Upper lobe of left lung (tissue), 4 donors: ENCODE results near the gene PGM1.

Experiments
- CTCF ChIP-seq, 6 experiments: fragments of 450-650 bp in 4 of 6; fragments of 200-600 bp in 2 of 6; sonication (generic) in 2 of 6; IDR thresholded peaks; one replicate each; pipeline ENCODE4 v1.5.1; 2016 to 2019; ENCODE audit warnings: antibody characterized with exemption in 6 of 6
- POLR2A ChIP-seq, 4 donors: fragments of 450-650 bp; IDR thresholded peaks; one replicate each; pipeline ENCODE4 v1.5.1; 2016 to 2017; ENCODE audit warnings: antibody characterized with exemption in 4 of 4, mild to moderate bottlenecking in 2 of 4

- TF ChIP-seq CTCF (IDR thresholded peaks at IDR 0.05) (no peak), POLR2A (IDR thresholded peaks at IDR 0.05) (no peak)
These were observed 27.5 kb downstream of the PGM1 start for GRCh38 chr1:63620671-63621070.
